Testis (tissue), 3 donors: ENCODE data around the gene CPLANE1. TPM values are rescaled to one million over a fixed set of nuclear protein-coding genes. Genes with fewer than 3 reads are reported as not detected.

ENCODE experiments used
- DNase-seq: peaks from one replicate; pipeline ENCODE4 v3.0.0-alpha.2; 2019
- H3K27ac ChIP-seq, 2 donors: fragments of 200-600 bp; sonication (generic); one replicate each; pipeline ENCODE4 v1.5.1; 2019
- H3K27me3 ChIP-seq: fragments of 200-600 bp; sonication (generic); one replicate; pipeline ENCODE4 v1.5.1; 2019
- H3K36me3 ChIP-seq: fragments of 200-600 bp; sonication (generic); one replicate; pipeline ENCODE4 v1.5.1; 2017; ENCODE audit warnings: low read depth; ENCODE audit errors: missing control alignments
- H3K4me1 ChIP-seq: fragments of 200-600 bp; sonication (generic); one replicate; pipeline ENCODE4 v1.5.1; 2019
- H3K4me3 ChIP-seq, 2 donors: fragments of 200-600 bp; sonication (generic); one replicate each; pipeline ENCODE4 v1.5.1; 2017 to 2019
- H3K9me3 ChIP-seq: fragments of 200-600 bp; sonication (generic); one replicate; pipeline ENCODE4 v1.5.1; 2017
- CTCF ChIP-seq, 3 experiments: fragments of 450-650 bp in 2 of 3; fragments of 200-600 bp in 1 of 3; sonication (generic) in 1 of 3; IDR thresholded peaks; one replicate each; pipeline ENCODE4 v1.5.1; 2016 to 2019; ENCODE audit warnings: antibody characterized with exemption in 3 of 3, mild to moderate bottlenecking in 2 of 3, moderate library complexity in 1 of 3
- POLR2A ChIP-seq: fragments of 450-650 bp; IDR thresholded peaks from one replicate; pipeline ENCODE4 v1.6.1; 2017; ENCODE audit warnings: antibody characterized with exemption, mild to moderate bottlenecking, moderate library complexity
- WGBS, 2 donors: methylation state at CpG; one replicate each; pipeline ENCODE4 v1.1.5; 2018; 5-methylcytosine and 5-hydroxymethylcytosine counted together
- intact Hi-C: fragments of 100-400 bp; cut with DNase I; formaldehyde crosslinking; loops from one replicate; pipeline ENCODE4 v1.15.1; 2023; ENCODE audit warnings: low total_unique reads
- polyA plus RNA-seq: library from polyadenylated mRNA; stranded (reverse); fragments of 350-450 nt; fragmentation: Illumina TruSeq; extraction: RNeasy Lipid Tissue Mini Kit (QIAGEN cat#74804); gene quantifications from one replicate; pipeline ENCODE4 v1.2.3, GENCODE V29; 2014; ENCODE audit warnings: low read depth, low replicate concordance; ENCODE audit not compliant: insufficient read depth
- total RNA-seq, 2 donors: library from RNA; depleted of rRNA; stranded (reverse); fragments of >200 nt; gene quantifications; one replicate each; pipeline ENCODE4 v1.2.3, GENCODE V29; 2016

Gene CPLANE1
- total and polyA plus RNA-seq, 3 donors from 2014 or later, result 14.8 to 39.5 (median 36.9) TPM

DNA sequence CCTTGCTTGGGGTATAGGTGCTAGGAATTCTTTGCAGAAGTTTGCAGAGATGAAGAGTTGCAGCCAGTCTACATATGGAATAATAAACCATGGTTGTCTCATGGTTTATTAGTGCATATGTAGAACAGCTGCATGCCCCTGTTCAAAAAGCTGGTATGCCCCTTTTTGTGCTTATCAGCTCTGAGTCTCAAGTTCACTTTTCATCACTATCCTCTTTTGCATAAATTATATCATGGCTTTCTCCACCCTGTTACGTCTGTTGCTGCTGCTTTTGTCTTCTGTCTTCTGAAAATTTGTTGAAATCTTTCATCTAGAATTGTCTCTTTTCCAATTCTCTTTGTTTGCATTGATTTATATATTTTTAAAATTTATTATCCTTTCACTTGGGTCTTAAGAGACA lies 172.0 kb downstream of the CPLANE1 start:
- Histone ChIP-seq H3K4me1 (no peaks in the 10 kb centered on the region), H3K9me3 (no peaks in the 10 kb centered on the region), H3K4me3 (no peak overlapping the region), H3K27ac (no peak overlapping the region), H3K36me3 (no peaks in the 10 kb centered on the region), H3K27me3 (no peaks in the 10 kb centered on the region)
- TF ChIP-seq CTCF (IDR thresholded peaks at IDR 0.05) (no peak), POLR2A (no peak)
- WGBS, 2 donors, result 83 to 87% methylated on average over 1 of the region's 1 CpG
- intact Hi-C loops, result no loop called here
- no peak for DNase-seq

GRCh38 chr5:37075399-37075950 lies 173.7 kb downstream of the CPLANE1 start:
- DNase-seq, result no peak
- Histone ChIP-seq H3K4me1 (peaks cover 3% of the 10 kb centered on the region), H3K4me3 (no peak overlapping the region), H3K36me3 (no peaks in the 10 kb centered on the region), H3K9me3 (no peaks in the 10 kb centered on the region), H3K27ac (no peak overlapping the region), H3K27me3 (no peaks in the 10 kb centered on the region)
- WGBS, 2 donors, result 48 to 62% methylated on average over 3 of the region's 3 CpGs
- no peak for TF ChIP-seq CTCF (IDR thresholded peaks at IDR 0.05)
- no peak for TF ChIP-seq POLR2A
- intact Hi-C loops, result no loop called here

DNA sequence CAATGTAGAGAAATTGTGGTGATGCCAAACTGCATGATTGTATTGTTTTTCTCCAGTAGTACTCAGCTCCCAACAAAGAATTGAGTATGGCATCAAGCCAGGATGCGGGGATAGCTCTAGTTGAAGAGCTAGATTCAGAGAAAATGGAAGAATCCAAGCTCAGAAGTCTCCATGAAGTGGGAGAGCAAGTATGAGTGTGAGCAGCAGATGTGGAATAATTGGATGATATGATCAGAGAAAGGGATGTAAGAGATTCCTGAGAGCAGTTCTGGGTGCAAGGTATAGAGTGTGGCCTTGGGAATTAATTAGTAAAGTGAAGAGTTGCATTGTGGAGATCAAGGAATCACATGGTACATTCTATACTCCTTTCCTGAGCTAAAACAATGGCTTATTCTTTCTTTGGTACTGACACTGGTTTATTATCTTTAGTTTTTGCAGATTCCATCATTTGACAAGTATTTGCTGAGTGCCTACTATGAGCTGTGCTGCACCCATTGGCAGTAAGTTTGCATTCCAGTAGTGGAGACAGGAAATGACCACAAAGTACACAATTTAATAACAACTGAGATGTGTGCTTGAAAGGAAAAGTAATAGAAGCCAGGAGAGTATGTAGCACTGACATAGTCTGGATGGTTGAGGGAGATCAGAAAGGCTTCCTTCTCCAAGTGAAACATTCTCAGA lies 177.1 kb downstream of the CPLANE1 start:
- no peak overlapping the region for H3K4me3 ChIP-seq
- DNase-seq, result peak; percentile 80
- peaks cover 3% of the 10 kb centered on the region for H3K4me1 ChIP-seq
- WGBS, 2 donors, result 71 to 79% methylated on average over 1 of the region's 1 CpG
- no peak for TF ChIP-seq POLR2A
- no peak for TF ChIP-seq CTCF (IDR thresholded peaks at IDR 0.05)
- H3K27me3 ChIP-seq, result no peaks in the 10 kb centered on the region
- H3K9me3 ChIP-seq, result no peaks in the 10 kb centered on the region
- H3K27ac ChIP-seq, result no peak overlapping the region
- H3K36me3 ChIP-seq, result no peaks in the 10 kb centered on the region
- intact Hi-C loops, result no loop called here

DNA sequence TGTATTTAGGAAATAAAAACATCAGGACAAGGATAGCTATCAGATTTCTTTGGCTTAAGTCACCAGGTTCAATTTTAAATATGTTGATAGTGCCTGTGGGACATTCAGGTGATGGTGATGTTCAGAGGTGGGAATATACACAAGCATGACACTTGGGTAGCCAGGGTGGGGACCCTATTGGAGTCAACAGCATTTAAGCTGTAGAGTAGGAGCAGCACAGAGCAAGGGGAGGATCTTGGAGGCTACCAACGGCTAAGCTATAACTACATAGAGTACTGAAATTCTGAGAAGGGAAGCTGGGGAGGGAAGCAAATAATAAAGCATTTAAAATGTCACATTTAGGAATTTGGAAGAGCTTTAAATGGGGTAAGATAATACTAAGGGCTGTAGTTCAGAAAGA lies 177.7 kb downstream of the CPLANE1 start:
- TF ChIP-seq POLR2A, result no peak
- no peak for TF ChIP-seq CTCF (IDR thresholded peaks at IDR 0.05)
- H3K36me3 ChIP-seq, result no peaks in the 10 kb centered on the region
- no peak overlapping the region for H3K27ac ChIP-seq
- intact Hi-C loops, result no loop called here
- H3K9me3 ChIP-seq, result no peaks in the 10 kb centered on the region
- H3K27me3 ChIP-seq, result no peaks in the 10 kb centered on the region
- 48 to 68% methylated on average over 1 of the region's 1 CpG for WGBS, 2 donors
- H3K4me1 ChIP-seq, result peaks cover 3% of the 10 kb centered on the region
- DNase-seq, result no peak
- no peak overlapping the region for H3K4me3 ChIP-seq

- Histone ChIP-seq H3K4me3 (no peak overlapping the region), H3K27me3 (no peaks in the 10 kb centered on the region), H3K4me1 (no peaks in the 10 kb centered on the region), H3K9me3 (no peaks in the 10 kb centered on the region), H3K36me3 (no peaks in the 10 kb centered on the region), H3K27ac (no peak overlapping the region)
- DNase-seq, result no peak
- intact Hi-C loops, result no loop called here
- TF ChIP-seq POLR2A (no peak), CTCF (IDR thresholded peaks at IDR 0.05) (no peak)
- WGBS, 2 donors, result 88 to 92% methylated on average over 9 of the region's 9 CpGs
These were observed 184.7 kb downstream of the CPLANE1 start for GRCh38 chr5:37064442-37064841.
